HEK293T (cell line): ENCODE results near the gene CDH16.

Experiments
- ARNT ChIP-seq: fragments of 450-650 bp; IDR thresholded peaks from 2 replicates; pipeline ENCODE4 v1.6.1; 2017; ENCODE audit warnings: mild to moderate bottlenecking
- LEF1 ChIP-seq: fragments of 450-650 bp; IDR thresholded peaks from 2 replicates; pipeline ENCODE4 v1.6.1; 2017; ENCODE audit warnings: mild to moderate bottlenecking, borderline replicate concordance

GRCh38 chr16:66908762-66909559 lies 9.7 kb downstream of the CDH16 start:
- TF ChIP-seq LEF1 (no peak), ARNT (no peak)
